Rectal smooth muscle tissue (tissue), 1 donor: ENCODE measurements around the gene NPM3.

Experiments used
- H3K27ac ChIP-seq: one replicate; pipeline ENCODE4 v1.7.0; 2013; ENCODE audit warnings: low read depth, low read length, inconsistent platforms
- H3K27me3 ChIP-seq: one replicate; pipeline ENCODE4 v1.7.0; 2013; ENCODE audit warnings: low read length; ENCODE audit not compliant: control insufficient read depth, insufficient read depth
- H3K36me3 ChIP-seq: one replicate; pipeline ENCODE4 v1.7.0; 2013; ENCODE audit warnings: low read length; ENCODE audit not compliant: control insufficient read depth, insufficient read depth
- H3K4me1 ChIP-seq: one replicate; pipeline ENCODE4 v1.7.0; 2013; ENCODE audit warnings: low read length; ENCODE audit not compliant: control insufficient read depth, insufficient read depth
- H3K4me3 ChIP-seq: one replicate; pipeline ENCODE4 v1.7.0; 2013; ENCODE audit warnings: low read length
- H3K9ac ChIP-seq: one replicate; pipeline ENCODE4 v1.7.0; 2013; ENCODE audit warnings: low read length

The NPM3 gene

DNA sequence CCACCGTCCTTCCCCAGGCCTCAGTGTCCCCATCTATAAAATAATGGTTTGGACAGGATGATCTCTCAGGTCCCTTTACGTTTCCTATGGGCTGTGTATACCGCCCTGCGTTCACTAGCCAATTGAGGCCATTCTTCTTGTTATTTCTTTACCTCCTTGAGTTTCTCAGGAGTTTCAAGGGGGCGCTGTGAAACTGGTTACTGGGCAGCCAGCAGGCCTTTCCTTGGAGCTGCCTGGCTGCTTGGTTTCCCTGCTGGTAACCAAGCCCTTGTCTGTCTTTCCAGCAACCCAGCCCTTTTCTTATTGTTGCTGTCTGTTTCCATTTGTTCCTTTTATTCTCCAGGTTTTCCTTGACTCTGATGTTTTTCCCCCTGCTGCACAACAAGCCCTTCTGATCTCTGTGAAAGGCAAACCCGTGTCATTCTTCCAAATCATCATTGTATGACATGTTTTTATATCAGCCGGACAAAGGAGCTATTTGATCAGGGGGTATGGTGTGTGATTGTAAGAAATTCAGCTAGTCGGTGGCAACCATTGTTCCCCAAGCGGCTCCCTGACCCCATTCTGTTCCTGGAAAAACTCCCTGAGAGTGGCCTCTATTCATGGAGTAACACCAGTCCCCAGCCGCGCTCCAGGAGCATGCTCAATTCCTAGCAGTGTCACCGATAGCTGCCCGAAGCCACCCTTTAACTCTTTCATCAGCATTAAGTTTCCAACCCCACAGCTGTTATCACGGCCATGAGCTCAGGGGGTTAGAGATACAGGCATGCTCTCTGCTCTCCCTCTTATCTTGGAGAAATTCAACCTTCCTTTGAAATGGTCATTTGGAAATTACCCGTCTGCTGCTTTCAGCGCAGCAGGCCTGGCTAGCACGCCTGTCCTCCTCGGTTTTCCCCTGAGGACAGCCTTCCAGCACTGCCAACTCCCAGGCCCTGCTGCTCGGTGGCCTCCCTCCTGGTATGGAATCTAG, 33.9 kb downstream of the NPM3 start:
- Histone ChIP-seq H3K27me3 (no peaks in the 10 kb centered on the region), H3K4me1 (no peaks in the 10 kb centered on the region), H3K27ac (no peak overlapping the region), H3K4me3 (no peak overlapping the region), H3K36me3 (no peaks in the 10 kb centered on the region), H3K9ac (no peak overlapping the region)

DNA sequence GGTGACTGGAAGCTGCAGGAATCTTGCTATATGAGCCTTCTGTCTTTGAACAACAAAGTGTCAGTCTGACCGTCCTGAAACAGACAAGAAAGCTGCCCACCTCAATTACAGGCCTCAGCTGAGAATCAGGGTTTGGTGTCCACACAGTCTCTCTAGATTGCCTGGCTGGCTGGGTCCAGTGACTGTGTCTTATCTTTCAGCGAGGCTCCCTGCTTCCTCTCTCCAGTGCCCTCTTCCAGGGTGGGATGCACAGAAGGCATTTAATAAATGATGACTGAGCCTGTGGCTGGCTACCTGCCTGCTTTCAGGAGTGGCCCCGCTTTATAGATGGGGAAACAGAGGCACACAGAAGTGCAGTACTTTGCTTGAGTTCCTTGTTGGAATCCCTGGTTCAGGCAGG, 34.8 kb downstream of the NPM3 start:
- no peaks in the 10 kb centered on the region for H3K36me3 ChIP-seq
- H3K27me3 ChIP-seq: no peaks in the 10 kb centered on the region
- H3K9ac ChIP-seq: no peak overlapping the region
- H3K4me1 ChIP-seq: no peaks in the 10 kb centered on the region
- H3K4me3 ChIP-seq: no peak overlapping the region
- no peak overlapping the region for H3K27ac ChIP-seq

- H3K27ac ChIP-seq: no peak overlapping the region
- H3K4me1 ChIP-seq: no peaks in the 10 kb centered on the region
- peaks cover 3% of the 10 kb centered on the region for H3K27me3 ChIP-seq
- no peak overlapping the region for H3K4me3 ChIP-seq
- H3K9ac ChIP-seq: no peak overlapping the region
- no peaks in the 10 kb centered on the region for H3K36me3 ChIP-seq
These were observed 38.1 kb downstream of the NPM3 start for GRCh38 chr10:101745074-101745696.

DNA sequence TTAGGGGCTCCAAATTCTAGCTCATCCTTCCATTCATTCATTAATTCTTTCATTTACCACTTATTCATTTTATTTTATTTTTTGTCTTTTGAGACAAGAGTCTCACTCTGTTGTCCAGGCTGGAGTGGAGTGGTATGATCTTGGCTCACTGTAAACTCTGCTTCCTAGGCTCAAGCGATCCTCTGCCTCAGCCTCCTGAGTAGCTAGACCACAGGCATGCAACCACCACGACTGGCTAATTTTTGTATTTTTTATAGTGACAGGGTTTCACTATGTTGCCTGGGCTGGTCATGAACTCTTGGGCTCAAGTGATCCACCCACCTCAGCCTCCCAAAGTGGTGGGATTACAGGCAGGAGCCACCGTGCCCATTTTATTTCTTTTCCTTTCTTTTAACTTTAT, 39.0 kb downstream of the NPM3 start:
- H3K27me3 ChIP-seq: peaks cover 3% of the 10 kb centered on the region
- no peaks in the 10 kb centered on the region for H3K4me1 ChIP-seq
- no peaks in the 10 kb centered on the region for H3K36me3 ChIP-seq
- no peak overlapping the region for H3K9ac ChIP-seq
- H3K27ac ChIP-seq: no peak overlapping the region
- no peak overlapping the region for H3K4me3 ChIP-seq

DNA sequence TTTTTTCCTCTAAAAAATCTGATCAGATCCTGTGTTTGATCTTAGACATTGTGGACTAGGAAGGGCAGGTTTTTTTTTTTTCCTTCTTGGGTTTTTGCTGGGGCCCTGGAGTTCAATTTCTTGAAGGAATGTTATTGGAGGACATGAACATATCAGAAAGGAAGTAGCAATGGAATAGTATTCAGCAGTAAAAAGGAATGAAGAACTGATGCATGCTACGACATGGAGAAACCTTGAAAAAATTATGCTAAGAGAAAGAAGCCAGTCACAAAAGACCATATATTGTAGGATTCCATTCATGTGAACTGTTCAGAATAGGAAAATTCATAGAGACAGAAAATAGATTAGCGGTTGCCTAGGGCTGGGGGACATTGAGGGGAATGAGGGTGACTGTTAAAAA, 41.3 kb downstream of the NPM3 start:
- no peak overlapping the region for H3K27ac ChIP-seq
- H3K4me1 ChIP-seq: no peaks in the 10 kb centered on the region
- peaks cover 3% of the 10 kb centered on the region for H3K27me3 ChIP-seq
- no peaks in the 10 kb centered on the region for H3K36me3 ChIP-seq
- no peak overlapping the region for H3K9ac ChIP-seq
- H3K4me3 ChIP-seq: no peak overlapping the region

DNA sequence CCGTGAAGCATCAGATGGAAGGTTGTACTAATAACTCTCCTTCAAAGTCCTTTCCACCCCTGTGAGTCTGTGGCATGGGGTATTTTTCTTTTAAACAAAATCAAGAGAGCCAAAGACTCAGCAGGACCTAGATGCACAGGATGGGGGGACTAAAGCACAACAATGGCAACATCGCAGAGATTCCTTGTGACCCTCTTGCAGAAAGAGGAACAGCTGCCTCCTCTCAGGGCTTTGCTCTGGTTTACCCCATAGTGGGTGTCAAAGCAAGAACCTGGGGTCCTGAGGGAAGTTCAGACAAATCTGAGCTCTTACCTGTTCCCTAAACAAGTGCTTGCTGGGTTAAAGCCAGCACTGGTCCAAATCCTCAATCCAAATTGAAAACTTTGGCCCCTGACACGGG, 46.6 kb downstream of the NPM3 start:
- H3K4me3 ChIP-seq: no peak overlapping the region
- no peak overlapping the region for H3K27ac ChIP-seq
- no peak overlapping the region for H3K9ac ChIP-seq
- H3K36me3 ChIP-seq: no peaks in the 10 kb centered on the region
- no peaks in the 10 kb centered on the region for H3K4me1 ChIP-seq
- peaks cover 3% of the 10 kb centered on the region for H3K27me3 ChIP-seq

GRCh38 chr10:101732096-101732495, 51.1 kb downstream of the NPM3 start:
- Histone ChIP-seq H3K27ac (no peak overlapping the region), H3K4me1 (no peaks in the 10 kb centered on the region), H3K9ac (no peak overlapping the region), H3K27me3 (no peaks in the 10 kb centered on the region), H3K4me3 (no peak overlapping the region), H3K36me3 (no peaks in the 10 kb centered on the region)
